ENCODE results near the gene UQCRH.
"Not testable (repeated sequence)": the region's sequence is repeated elsewhere in the genome, so short reads cannot be mapped to it uniquely, and the experiment has no call there.

DNA sequence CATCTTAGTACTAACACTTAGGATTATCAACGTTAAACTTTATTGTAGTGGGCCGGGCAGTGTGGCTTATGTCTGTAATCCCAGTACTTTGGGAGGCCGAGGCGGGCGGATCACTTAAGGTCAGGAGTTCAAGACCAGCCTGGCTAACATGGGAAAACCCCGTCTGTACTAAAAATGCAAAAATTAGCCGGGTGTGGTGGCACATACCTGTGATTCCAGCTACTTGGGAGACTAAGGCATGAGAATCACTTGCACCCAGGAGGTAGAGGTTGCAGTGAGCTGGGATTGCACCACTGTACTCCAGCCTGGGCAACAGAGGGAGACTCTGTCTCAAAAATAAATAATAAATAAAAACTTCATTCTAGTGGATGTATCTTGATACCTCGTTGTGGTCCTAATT lies 62.3 kb downstream of the UQCRH start:
- TF ChIP-seq EP300 (IDR thresholded peaks at IDR 0.05; ENCODE audit: borderline replicate concordance in 1 of 2, low read depth in 1 of 2, low read length in 1 of 2); TAF1 (IDR thresholded peaks at IDR 0.05; ENCODE audit: borderline replicate concordance, low read depth, low read length); EZH2phosphoT487 (IDR thresholded peaks at IDR 0.05; ENCODE audit: borderline replicate concordance, low read depth); CTCF (IDR thresholded peaks at IDR 0.05); RFX5 (IDR thresholded peaks at IDR 0.05; ENCODE audit: low read length); YY1 (IDR thresholded peaks at IDR 0.05; ENCODE audit: low read depth): not testable (repeated sequence)
- TF ChIP-seq, protein P1, sequence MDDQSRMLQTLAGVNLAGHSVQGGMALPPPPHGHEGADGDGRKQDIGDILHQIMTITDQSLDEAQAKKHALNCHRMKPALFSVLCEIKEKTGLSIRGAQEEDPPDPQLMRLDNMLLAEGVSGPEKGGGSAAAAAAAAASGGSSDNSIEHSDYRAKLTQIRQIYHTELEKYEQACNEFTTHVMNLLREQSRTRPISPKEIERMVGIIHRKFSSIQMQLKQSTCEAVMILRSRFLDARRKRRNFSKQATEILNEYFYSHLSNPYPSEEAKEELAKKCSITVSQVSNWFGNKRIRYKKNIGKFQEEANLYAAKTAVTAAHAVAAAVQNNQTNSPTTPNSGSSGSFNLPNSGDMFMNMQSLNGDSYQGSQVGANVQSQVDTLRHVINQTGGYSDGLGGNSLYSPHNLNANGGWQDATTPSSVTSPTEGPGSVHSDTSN (IDR thresholded peaks at IDR 0.05): not testable (repeated sequence)
- TF ChIP-seq, protein P2, sequence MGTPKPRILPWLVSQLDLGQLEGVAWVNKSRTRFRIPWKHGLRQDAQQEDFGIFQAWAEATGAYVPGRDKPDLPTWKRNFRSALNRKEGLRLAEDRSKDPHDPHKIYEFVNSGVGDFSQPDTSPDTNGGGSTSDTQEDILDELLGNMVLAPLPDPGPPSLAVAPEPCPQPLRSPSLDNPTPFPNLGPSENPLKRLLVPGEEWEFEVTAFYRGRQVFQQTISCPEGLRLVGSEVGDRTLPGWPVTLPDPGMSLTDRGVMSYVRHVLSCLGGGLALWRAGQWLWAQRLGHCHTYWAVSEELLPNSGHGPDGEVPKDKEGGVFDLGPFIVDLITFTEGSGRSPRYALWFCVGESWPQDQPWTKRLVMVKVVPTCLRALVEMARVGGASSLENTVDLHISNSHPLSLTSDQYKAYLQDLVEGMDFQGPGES (IDR thresholded peaks at IDR 0.05; ENCODE audit: low read depth, low read length): not testable (repeated sequence)

All from SK-N-SH (cell line).